ENCODE results near the gene SLC25A22.

Gene SLC25A22

GRCh38 chr11:833849-834311 is 35.8 kb upstream of the SLC25A22 start:
- DNase-seq, result no peak

- DNase-seq, result no peak
Measured at GRCh38 chr11:833114-833791, 35.2 kb upstream of the SLC25A22 start.

GRCh38 chr11:832529-833113 is 34.5 kb upstream of the SLC25A22 start, which contains the start of gene CD151:
Gene CD151 (plus strand): TSS chr11:832952. CDS start chr11:836070, 3,118 bp downstream.
- no peak for DNase-seq

GRCh38 chr11:831961-832528 is 34.0 kb upstream of the SLC25A22 start:
- DNase-seq, result no peak

- DNase-seq, result no peak
Measured at GRCh38 chr11:831118-831864, 33.2 kb upstream of the SLC25A22 start.

- DNase-seq, result peak in 1 of 2 donors; percentile 48
Measured at GRCh38 chr11:830295-831117, 32.4 kb upstream of the SLC25A22 start.

GRCh38 chr11:829847-830294 is 31.8 kb upstream of the SLC25A22 start:
- DNase-seq, result no peak

- no peak for DNase-seq
Measured at GRCh38 chr11:829176-829846, 31.2 kb upstream of the SLC25A22 start.

- DNase-seq, result no peak
Measured at GRCh38 chr11:828506-829175, 30.6 kb upstream of the SLC25A22 start.

GRCh38 chr11:827897-828192 is 29.8 kb upstream of the SLC25A22 start, which contains the start of gene CRACR2B:
Gene CRACR2B (plus strand): TSS chr11:827919. CDS start chr11:828608, 689 bp downstream.
- no peak for DNase-seq

- no peak for DNase-seq
Measured at GRCh38 chr11:827146-827896, 29.2 kb upstream of the SLC25A22 start.

GRCh38 chr11:826836-827145 is 28.7 kb upstream of the SLC25A22 start:
- DNase-seq, result no peak

- DNase-seq, result no peak
Measured at GRCh38 chr11:826227-826621, 28.1 kb upstream of the SLC25A22 start.

- no peak for DNase-seq
Measured at GRCh38 chr11:825366-826226, 27.5 kb upstream of the SLC25A22 start.

GRCh38 chr11:824942-825341 is 26.9 kb upstream of the SLC25A22 start:
- DNase-seq, result no peak

GRCh38 chr11:824292-824880 is 26.3 kb upstream of the SLC25A22 start:
- DNase-seq, result no peak

GRCh38 chr11:823441-824291 is 25.6 kb upstream of the SLC25A22 start:
- DNase-seq, result no peak
